Naive B cell (primary cell): ENCODE measurements around the gene GNL2. TPM values are rescaled to one million over a fixed set of nuclear protein-coding genes. Genes with fewer than 3 reads are reported as not detected.
A peak's percentile ranks its signal among the peaks of the same experiment; 100 is the strongest.

Experiments
- ATAC-seq, 2 donors: fragments of 150-1000 bp; cut with Tn5 transposase; 2 replicates each; pipeline ENCODE4 v1.10.0; 2021; ENCODE audit warnings: low read depth in 2 of 2, mild to moderate bottlenecking in 2 of 2, moderate library complexity in 2 of 2
- DNase-seq: peaks from one replicate; pipeline ENCODE4 v3.0.0; 2022
- H3K27ac Mint-ChIP-seq, 6 donors: one replicate each; pipeline ENCODE4 v1.8.0; 2020 to 2022; ENCODE audit warnings: mild to moderate bottlenecking in 6 of 6, mixed read lengths in 6 of 6, moderate library complexity in 5 of 6, inconsistent platforms in 2 of 6
- H3K27me3 Mint-ChIP-seq, 3 donors: one replicate each; pipeline ENCODE4 v1.8.0; 2021 to 2022; ENCODE audit warnings: mixed read lengths in 3 of 3, mild to moderate bottlenecking in 1 of 3
- H3K36me3 Mint-ChIP-seq, 2 donors: one replicate each; pipeline ENCODE4 v1.8.0; 2020 to 2022; ENCODE audit warnings: mixed read lengths in 2 of 2, inconsistent platforms in 1 of 2, mild to moderate bottlenecking in 1 of 2
- H3K4me1 Mint-ChIP-seq, 3 donors: one replicate each; pipeline ENCODE4 v1.8.0; 2020 to 2022; ENCODE audit warnings: mixed read lengths in 3 of 3, inconsistent platforms in 1 of 3, mild to moderate bottlenecking in 1 of 3, moderate library complexity in 1 of 3
- H3K4me3 Mint-ChIP-seq, 8 donors: one replicate each; pipeline ENCODE4 v1.8.0; 2020 to 2022; ENCODE audit warnings: mild to moderate bottlenecking in 8 of 8, mixed read lengths in 8 of 8, moderate library complexity in 8 of 8, inconsistent platforms in 2 of 8
- H3K9me3 Mint-ChIP-seq, 7 donors: one replicate each; pipeline ENCODE4 v1.8.0; 2020 to 2022; ENCODE audit warnings: mixed read lengths in 7 of 7, mild to moderate bottlenecking in 5 of 7, inconsistent platforms in 2 of 7, moderate library complexity in 1 of 7
- polyA plus RNA-seq, 6 donors: library from polyadenylated mRNA; unstranded; fragments of 300-500 nt; fragmentation: Illumina TruSeq; gene quantifications; one replicate each; pipeline ENCODE4 v1.2.3, GENCODE V29; 2021; ENCODE audit warnings: low read depth in 6 of 6

GNL2 gene
- polyA plus RNA-seq, 6 donors from 2014 or later = 38.1 to 57.6 (median 45.4) TPM

DNA sequence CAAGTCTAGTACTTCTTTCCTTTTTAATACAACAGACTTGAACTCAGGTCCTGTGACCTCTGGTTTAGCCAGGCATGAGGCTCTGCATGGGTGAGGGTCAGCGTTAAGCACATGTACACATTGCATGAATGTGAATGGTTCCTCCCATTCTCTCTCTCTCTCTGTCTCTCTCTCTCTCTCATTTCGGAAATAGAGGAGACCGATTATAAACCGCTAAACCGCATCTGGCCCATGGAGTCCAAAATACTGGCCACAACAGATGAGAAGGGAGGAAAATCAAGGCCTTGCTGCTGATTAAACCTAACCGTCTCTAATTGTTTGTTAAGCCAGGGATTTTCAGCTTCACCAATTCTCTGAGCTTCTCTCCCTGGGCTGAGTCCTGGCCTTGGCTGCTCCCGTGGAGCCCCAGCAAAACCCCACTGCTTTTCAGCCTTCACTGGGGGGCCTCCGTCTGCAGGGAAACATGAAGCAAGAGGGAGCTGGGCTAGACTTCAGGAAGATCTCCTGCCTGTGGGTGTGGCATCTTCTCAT is 32.4 kb upstream of the GNL2 start:
- ATAC-seq = no peak

GRCh38 chr1:37622131-37622530 is 26.4 kb upstream of the GNL2 start:
- Mint-ChIP-seq H3K36me3 (no peaks in the 10 kb centered on the region), H3K9me3 (peaks cover 0 to 2% (median 0%) of the 10 kb centered on the region in 7 donors), H3K27ac (no peak overlapping the region), H3K4me3 (no peak overlapping the region), H3K27me3 (peaks cover 40 to 51% (median 44%) of the 10 kb centered on the region in 3 donors), H3K4me1 (no peaks in the 10 kb centered on the region)
- ATAC-seq (no peak), DNase-seq (no peak)

More for the DNA sequence above, 32.4 kb upstream of the GNL2 start:
- no peak for DNase-seq
- Mint-ChIP-seq H3K4me3 (peak overlapping the region in 1 of 8 donors; percentile 29), H3K27ac (no peak overlapping the region), H3K27me3 (peaks cover 71 to 88% (median 76%) of the 10 kb centered on the region in 3 donors), H3K4me1 (peaks cover 0 to 5% (median 4%) of the 10 kb centered on the region in 3 donors), H3K36me3 (no peaks in the 10 kb centered on the region), H3K9me3 (peaks cover 0 to 1% (median 0%) of the 10 kb centered on the region in 7 donors)

DNA sequence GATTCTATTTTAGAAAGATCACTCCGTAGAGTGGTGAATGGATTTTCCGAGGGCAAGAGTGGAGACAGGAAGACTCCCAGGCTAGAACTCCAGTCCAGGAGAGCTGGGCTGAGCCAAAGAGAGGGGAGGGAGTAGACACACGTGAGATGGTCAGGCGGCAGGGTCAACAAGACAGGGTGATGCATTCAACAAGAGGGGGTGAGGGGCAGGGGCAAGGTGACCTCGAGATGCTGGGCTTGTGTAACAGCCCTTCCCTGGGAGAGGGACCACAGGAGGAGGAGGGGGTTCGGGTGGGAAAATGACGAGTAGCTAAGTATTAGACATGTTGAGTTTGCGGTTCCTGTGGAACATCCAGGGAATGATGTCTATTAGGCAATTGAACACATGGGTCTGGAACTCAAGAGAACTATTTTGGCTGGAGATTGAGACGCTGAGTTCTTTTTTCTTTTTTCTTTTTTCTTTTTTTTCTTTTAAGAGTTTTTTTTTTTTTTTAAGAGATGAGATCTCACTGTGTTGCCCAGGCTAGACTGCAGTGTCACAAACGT is 25.7 kb upstream of the GNL2 start:
- peaks cover 34 to 50% (median 42%) of the 10 kb centered on the region in 3 donors for H3K27me3 Mint-ChIP-seq
- H3K27ac Mint-ChIP-seq = no peak overlapping the region
- no peak overlapping the region for H3K4me3 Mint-ChIP-seq

GRCh38 chr1:37620707-37621106 is 25.0 kb upstream of the GNL2 start:
- ATAC-seq (no peak), DNase-seq (no peak)
- Mint-ChIP-seq H3K4me3 (no peak overlapping the region), H3K27me3 (peaks cover 36 to 52% (median 43%) of the 10 kb centered on the region in 3 donors), H3K4me1 (no peaks in the 10 kb centered on the region), H3K27ac (no peak overlapping the region), H3K36me3 (no peaks in the 10 kb centered on the region), H3K9me3 (peaks cover 0 to 2% (median 0%) of the 10 kb centered on the region in 7 donors)

More for the DNA sequence above, 25.7 kb upstream of the GNL2 start:
- H3K36me3 Mint-ChIP-seq = no peaks in the 10 kb centered on the region
- no peaks in the 10 kb centered on the region for H3K4me1 Mint-ChIP-seq
- ATAC-seq = no peak
- DNase-seq = no peak
- H3K9me3 Mint-ChIP-seq = peaks cover 0 to 2% (median 0%) of the 10 kb centered on the region in 7 donors

GRCh38 chr1:37616330-37616729 is 20.6 kb upstream of the GNL2 start:
- no peaks in the 10 kb centered on the region for H3K4me1 Mint-ChIP-seq
- H3K27ac Mint-ChIP-seq = no peak overlapping the region
- H3K4me3 Mint-ChIP-seq = no peak overlapping the region
- DNase-seq (no peak), ATAC-seq (no peak)
- no peaks in the 10 kb centered on the region for H3K36me3 Mint-ChIP-seq
- peaks cover 0 to 2% (median 0%) of the 10 kb centered on the region in 7 donors for H3K9me3 Mint-ChIP-seq
- H3K27me3 Mint-ChIP-seq = peaks cover 36 to 69% (median 58%) of the 10 kb centered on the region in 3 donors

- no peak overlapping the region for H3K27ac Mint-ChIP-seq
- DNase-seq (no peak), ATAC-seq (no peak)
- no peak overlapping the region for H3K4me3 Mint-ChIP-seq
- H3K36me3 Mint-ChIP-seq = no peaks in the 10 kb centered on the region
- peaks cover 33 to 63% (median 55%) of the 10 kb centered on the region in 3 donors for H3K27me3 Mint-ChIP-seq
- H3K4me1 Mint-ChIP-seq = no peaks in the 10 kb centered on the region
- peaks cover 0 to 2% (median 0%) of the 10 kb centered on the region in 7 donors for H3K9me3 Mint-ChIP-seq
Observed at GRCh38 chr1:37614105-37614504, 18.4 kb upstream of the GNL2 start.

- Mint-ChIP-seq H3K27me3 (peaks cover 18 to 46% (median 38%) of the 10 kb centered on the region in 3 donors), H3K4me1 (no peaks in the 10 kb centered on the region), H3K36me3 (no peaks in the 10 kb centered on the region), H3K9me3 (no peaks in the 10 kb centered on the region), H3K27ac (no peak overlapping the region), H3K4me3 (no peak overlapping the region)
- ATAC-seq (no peak), DNase-seq (no peak)
Observed at GRCh38 chr1:37612186-37612585, 16.4 kb upstream of the GNL2 start.

DNA sequence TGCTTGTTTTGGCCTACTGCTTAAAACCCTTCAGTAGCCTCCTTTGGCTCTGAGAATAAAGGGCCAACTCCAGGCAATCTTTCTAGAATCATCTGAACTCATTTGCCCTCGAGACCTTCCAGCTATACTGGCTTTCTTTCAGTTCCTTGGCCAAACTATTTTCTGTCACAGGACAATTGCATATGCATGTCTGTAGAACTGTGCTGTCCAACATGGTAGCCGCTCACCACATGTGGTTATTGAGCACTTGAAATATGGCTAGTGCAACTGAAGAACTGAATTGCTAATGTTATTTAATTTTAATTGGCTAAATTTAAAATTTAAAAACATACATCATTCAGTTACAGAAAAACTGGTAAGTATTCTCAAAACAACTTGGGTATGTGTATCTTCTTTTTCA is 14.3 kb upstream of the GNL2 start:
- Mint-ChIP-seq H3K27me3 (peaks cover 8 to 27% (median 22%) of the 10 kb centered on the region in 3 donors), H3K9me3 (no peaks in the 10 kb centered on the region), H3K4me3 (no peak overlapping the region), H3K4me1 (no peaks in the 10 kb centered on the region), H3K36me3 (no peaks in the 10 kb centered on the region), H3K27ac (no peak overlapping the region)
- no peak for DNase-seq
- no peak for ATAC-seq

- Mint-ChIP-seq H3K4me1 (peaks cover 0 to 2% (median 0%) of the 10 kb centered on the region in 3 donors), H3K4me3 (no peak overlapping the region), H3K27me3 (peaks cover 16 to 28% (median 28%) of the 10 kb centered on the region in 3 donors), H3K27ac (no peak overlapping the region), H3K9me3 (no peaks in the 10 kb centered on the region), H3K36me3 (no peaks in the 10 kb centered on the region)
- ATAC-seq (no peak), DNase-seq (no peak)
Observed at GRCh38 chr1:37609002-37609401, 13.3 kb upstream of the GNL2 start.

GRCh38 chr1:37606481-37607263 is 10.9 kb upstream of the GNL2 start:
- peaks cover 10 to 20% (median 11%) of the 10 kb centered on the region in 3 donors for H3K27me3 Mint-ChIP-seq
- DNase-seq (no peak), ATAC-seq (no peak)
- no peaks in the 10 kb centered on the region for H3K9me3 Mint-ChIP-seq
- no peaks in the 10 kb centered on the region for H3K36me3 Mint-ChIP-seq
- no peak overlapping the region for H3K4me3 Mint-ChIP-seq
- H3K27ac Mint-ChIP-seq = peak overlapping the region in 1 of 6 donors; percentile 85
- H3K4me1 Mint-ChIP-seq = peaks cover 0 to 6% (median 6%) of the 10 kb centered on the region in 3 donors

GRCh38 chr1:37605806-37606474 is 10.2 kb upstream of the GNL2 start:
- H3K4me3 Mint-ChIP-seq = no peak overlapping the region
- peaks cover 0 to 6% (median 6%) of the 10 kb centered on the region in 3 donors for H3K4me1 Mint-ChIP-seq
- H3K27ac Mint-ChIP-seq = no peak overlapping the region
- no peaks in the 10 kb centered on the region for H3K36me3 Mint-ChIP-seq
- ATAC-seq = no peak
- H3K9me3 Mint-ChIP-seq = no peaks in the 10 kb centered on the region
- no peak for DNase-seq
- H3K27me3 Mint-ChIP-seq = peaks cover 10 to 20% (median 16%) of the 10 kb centered on the region in 3 donors

DNA sequence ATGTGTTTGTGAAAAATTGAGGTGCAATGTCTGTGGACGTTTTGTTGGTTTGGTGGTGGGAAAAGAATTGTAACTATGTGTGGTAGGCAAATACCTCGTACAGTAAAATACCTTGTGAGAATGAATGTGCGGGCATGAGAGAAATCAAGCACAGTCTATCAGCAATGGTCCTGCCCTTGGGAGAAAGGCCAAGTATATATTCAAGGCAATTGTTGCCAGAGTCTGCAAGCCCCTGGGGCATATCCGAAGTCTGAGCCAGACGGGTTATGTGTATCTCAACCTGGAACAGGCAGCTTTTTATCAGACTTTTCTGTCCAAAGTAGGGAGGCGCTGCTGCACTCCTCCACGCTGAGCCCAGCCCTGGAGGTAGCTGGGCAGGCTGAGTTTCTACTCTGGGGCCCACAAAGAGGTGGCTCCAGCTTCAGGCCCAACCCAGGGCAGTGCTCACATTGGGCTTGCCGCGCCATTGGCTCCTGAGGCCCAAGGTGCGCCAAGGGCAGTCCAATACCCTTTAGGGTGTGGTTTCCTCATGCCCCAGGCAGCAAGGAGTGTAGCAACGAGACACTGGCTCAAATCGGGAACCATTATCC is 9.4 kb upstream of the GNL2 start:
- no peak for DNase-seq
- Mint-ChIP-seq H3K4me1 (peaks cover 0 to 6% (median 6%) of the 10 kb centered on the region in 3 donors), H3K4me3 (no peak overlapping the region), H3K27me3 (peaks cover 10 to 22% (median 18%) of the 10 kb centered on the region in 3 donors), H3K27ac (peak overlapping the region in 1 of 6 donors; percentile 10), H3K36me3 (no peaks in the 10 kb centered on the region), H3K9me3 (no peaks in the 10 kb centered on the region)
- no peak for ATAC-seq
